HG03159 (cell line): ENCODE data around the gene HDAC8.
"Not testable (repeated sequence)": the region's sequence is repeated elsewhere in the genome, so short reads cannot be mapped to it uniquely, and the experiment has no call there.

Experiments
- ATAC-seq: cut with Tn5 transposase; IDR thresholded peaks from one replicate; pipeline ENCODE4 v1.9.1; 2021; ENCODE audit warnings: mild to moderate bottlenecking, moderate library complexity; ENCODE audit not compliant: unreplicated experiment

Gene HDAC8

DNA sequence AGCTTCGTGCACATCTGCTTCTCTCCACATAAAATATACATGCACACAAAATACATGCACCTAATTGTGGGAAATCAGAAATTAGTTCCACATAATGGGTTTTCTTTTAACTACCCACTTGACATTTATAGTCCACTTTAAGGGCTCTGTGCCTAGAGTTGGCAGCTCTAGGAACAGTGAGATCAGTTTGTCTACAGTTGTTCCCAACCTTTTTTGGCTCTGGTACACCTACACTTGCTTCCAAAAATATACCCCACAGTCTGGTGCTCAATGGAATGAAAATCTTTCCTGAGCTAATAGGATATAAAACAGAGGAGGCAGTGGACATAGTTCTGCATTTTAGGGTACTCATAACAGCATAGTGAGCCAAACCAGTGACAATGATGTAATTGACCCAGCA, 36.1 kb downstream of the HDAC8 start:
- no peak for ATAC-seq

DNA sequence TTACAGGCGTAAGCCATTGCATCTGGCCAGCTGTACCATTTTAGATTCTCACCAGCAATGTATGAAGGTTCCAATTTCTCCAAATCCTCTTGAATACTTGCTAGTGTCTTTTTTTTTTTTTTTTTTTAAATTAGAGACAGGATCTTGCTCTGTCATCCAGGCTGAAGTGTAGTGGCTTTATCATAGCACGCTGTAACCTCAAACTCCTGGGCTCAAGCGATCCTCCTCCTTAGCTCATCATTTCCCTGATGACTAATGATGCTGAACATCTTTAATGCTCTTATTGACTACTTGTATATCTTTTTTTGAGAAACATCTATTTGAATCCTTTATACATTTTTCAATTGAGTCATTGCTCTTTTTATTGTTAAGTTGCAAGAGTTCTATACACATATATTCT, 40.3 kb downstream of the HDAC8 start:
- ATAC-seq = no peak

DNA sequence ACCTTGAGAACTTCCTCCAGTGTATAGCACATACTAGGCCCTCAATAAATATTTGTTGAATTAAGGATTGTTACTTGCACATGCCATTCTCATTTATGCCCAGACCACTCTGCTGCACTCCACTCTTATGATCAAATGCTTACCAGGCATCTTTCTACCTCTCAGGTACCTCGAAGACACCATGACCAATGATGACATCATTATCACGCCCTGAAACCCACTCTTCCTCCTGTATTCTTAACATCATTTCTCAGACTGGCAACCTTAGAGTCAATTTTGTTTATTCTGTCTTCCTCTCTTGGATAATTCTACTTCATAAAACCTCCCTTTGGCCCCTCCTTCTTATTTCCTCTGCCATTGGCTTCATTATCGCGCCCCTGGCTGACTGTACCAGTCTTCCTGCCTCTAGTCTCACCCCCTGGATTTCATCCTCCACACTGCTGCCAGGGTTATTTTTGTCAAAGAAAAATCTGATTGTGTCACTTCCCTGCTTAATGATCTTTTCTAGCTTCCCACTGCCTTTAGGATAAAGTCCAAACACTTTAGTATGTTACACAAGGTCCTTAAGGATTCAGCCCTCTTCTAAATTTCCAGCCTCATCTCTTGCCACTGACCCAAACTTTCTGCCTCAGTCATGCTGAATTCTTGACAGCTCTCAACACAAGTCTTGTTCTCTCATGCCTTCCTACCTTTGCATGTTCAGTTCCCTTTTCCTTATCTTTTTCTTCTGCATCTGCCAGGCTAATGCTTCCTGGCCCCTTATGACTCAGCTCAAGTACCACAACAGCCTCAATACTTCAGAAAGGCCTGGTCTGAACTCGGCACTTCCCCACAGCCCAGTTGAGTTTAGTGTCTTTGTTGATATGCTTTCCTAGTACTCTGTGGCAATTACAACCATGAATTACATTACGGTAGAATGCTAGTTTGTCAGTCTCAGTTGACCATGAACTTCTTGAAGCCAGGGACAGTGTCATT, 45.8 kb downstream of the HDAC8 start:
- ATAC-seq = no peak

DNA sequence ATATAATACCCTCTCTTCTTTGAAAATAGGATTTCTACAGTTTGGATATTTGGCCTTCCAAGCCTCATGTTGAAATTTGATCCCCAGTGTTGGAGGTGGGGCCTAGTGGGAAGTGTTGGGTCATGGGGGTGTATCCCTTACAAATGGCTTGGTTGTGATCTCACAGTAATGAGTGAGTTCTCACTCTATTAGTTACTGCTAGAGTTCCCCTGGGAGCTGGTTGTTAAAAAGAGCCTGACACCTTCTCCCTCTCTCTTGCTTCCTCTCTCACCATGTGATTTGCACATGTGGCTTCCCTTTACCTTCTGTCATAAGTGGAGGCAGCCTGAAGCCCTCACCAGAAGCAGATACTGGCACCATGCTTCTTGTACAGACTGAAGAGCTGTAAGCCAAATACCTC, 73.9 kb downstream of the HDAC8 start:
- no peak for ATAC-seq

DNA sequence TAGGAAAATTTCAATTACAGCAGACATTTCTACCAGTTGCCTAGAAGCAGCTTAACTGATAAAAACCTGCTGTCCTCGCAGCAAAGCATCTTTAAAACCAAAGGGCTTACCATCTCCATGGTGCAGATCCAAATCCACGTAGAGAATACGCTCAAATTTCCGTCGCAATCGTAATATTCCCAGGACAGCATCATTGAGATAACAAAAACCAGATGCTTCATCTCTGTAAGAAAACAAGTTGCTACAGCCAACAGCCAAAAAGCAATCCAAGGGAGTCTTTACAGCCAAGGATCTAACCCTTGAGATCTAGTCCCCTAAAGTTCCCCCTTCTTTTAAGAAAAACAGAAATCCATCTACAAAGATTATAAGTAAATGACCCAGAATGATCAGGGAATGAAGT, 77.6 kb downstream of the HDAC8 start:
- no peak for ATAC-seq

DNA sequence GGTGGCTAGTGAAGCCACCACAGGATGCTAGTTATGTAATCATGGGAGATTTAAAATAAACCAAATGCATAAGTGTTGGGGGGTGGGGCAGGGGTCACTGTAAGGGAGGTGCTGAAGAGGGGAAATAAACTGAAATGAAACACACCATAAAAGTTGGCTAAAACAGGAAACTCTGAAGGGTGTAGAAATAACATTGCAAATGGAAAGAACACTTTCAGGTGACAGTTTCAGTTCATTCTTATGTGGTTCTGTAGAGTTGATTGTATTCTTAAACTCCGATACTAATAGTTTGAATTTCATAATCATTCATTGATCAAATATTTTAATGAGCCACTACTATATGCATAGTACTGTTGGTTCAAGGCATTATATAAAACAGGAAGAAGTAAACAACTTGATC, 80.1 kb downstream of the HDAC8 start:
- peak; percentile 94 for ATAC-seq

DNA sequence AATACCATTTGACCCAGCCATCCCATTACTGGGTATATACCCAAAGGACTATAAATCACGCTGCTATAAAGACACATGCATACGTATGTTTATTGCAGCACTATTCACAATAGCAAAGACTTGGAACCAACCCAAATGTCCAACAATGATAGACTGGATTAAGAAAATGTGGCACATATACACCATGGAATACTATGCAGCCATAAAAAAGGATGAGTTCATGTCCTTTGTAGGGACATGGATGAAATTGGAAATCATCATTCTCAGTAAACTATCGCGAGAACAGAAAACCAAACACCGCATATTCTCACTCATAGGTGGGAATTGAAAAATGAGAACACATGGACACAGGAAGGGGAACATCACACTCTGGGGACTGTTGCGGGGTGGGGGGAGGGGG, 82.4 kb downstream of the HDAC8 start:
- not testable (repeated sequence) for ATAC-seq

DNA sequence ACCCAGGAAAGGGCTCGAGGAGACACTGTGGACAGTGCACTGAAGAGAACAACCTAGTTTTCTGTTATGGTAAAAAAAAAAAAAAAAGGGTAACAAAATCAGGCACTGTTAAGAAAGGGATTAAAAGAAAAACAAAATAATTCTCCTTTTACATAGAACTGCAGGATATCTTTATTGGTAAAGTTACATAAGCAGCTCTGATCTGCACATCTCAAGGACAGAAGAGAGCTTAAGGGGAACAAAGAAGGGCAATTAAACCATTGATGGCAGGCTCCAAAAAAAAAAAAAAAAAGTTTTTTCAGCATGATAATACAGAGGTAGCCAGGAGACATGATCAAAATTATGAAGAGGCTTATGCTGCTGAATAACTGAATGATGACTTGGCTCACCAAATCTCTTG, 85.0 kb downstream of the HDAC8 start:
- ATAC-seq = no peak

DNA sequence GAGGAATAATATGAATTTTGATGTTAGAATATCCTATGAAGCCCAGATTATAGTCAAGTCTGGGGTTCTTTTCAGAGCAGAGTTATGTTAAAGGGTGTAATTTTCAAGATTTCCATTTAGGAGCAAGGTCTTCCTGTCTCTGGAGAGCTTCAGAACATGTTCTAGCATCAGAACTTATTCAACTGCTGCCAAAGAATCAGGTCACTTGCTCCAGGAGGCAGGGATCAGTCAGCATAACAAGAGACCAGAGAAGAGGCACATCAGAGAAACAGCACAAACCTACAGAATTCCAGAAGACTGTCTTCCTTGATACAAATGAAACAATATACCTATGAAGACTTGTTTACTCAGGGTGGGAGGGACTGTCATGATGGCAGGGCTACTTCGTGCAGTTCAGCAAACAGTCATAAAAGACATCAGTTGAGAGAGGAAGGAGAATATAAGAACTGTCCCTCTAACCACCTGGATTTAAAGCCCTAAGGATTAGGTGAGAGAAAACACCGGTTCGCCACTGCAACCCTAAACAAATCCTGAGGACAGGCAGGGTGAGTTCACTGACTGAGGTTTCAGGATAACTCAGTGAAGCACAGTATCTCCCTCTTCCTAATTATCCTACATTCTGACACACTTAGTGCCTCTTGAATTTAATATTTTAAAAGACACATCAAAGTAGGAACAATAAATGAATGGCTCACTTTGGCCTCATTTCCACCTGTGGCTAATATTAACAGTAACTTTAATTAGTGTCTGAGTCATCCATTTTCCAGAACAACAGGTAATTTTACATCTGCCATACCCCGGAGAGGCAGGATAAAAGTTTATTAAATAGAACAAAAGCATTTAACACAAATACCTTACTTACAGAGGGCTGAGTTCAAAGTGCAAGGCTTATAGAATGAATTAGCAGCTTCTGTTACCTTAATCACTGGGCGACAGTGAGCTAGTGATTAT, 93.0 kb downstream of the HDAC8 start:
- ATAC-seq = no peak

DNA sequence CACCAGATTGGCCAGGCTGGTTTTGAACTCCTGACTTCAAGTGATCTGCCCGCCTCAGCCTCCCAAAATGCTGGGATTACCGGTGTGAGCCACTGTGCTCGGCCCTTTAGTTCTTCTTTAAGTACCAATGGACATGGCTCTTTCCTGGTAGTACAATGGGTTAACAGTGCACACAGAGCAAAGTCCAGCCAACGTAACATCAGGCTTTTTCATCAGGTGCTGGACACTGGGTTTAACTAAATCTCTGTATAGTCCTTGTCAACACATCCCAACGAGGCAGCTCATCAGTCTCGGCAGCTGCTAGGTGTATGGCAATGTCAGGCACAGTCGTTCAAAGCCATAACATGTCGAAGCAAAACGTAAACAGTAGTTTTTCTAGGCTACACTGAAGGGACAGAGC, 93.8 kb downstream of the HDAC8 start:
- no peak for ATAC-seq

DNA sequence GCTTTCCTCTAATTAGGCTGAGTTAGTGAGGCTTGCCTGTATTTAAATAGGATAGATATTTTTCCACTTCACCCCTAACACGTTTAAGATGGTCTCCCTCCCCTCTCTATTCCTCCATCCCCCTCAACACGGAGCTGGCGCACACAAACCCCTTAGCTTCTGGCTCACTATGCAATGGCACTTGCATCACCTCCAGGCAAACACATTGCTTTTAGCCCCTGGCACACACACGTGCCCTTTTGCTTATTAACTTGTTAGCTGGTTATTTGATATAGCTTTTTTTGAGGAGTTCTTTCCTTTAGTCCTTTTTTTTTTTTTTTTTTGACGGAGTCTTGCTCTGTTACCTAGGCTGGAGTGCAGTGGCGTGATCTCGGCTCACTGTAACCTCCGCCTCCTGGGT, 94.3 kb downstream of the HDAC8 start:
- ATAC-seq = no peak

DNA sequence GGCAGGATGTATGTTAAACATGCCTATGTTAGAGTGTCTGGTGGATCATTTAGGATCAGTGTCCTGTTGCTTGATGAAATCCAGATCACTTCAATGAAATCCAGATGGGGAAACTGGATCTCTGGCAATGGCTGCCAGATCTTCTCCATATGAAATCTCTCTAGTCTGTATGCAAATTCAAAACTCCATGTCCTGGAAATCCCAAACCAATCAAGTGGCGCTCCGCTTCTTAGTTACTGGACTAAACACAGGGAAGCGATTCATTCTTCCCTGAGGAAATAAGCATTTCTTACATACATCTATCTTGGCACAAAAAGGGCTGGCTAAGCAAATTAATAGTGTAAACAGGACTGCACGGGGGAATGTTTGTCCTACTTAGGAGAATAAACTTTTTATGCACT, 94.9 kb downstream of the HDAC8 start:
- ATAC-seq = no peak

DNA sequence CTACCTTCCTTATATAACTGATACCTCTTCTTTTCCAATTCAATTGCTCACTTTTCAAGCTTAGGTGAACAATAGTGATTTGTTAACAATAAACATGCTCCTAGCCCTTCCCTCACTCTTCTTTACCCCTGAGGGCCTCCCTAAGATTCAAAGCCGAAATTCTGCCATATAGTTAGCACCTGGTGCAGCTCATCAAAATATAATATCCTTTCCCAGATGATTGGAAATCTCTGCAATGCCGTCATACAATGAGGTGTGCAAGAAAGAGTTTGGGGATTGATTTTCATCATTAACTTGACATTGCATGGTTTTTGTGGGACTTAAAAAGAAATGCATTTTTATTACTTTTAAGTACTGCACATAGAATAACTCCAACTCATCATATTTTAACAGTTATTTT, 95.3 kb downstream of the HDAC8 start:
- no peak for ATAC-seq

DNA sequence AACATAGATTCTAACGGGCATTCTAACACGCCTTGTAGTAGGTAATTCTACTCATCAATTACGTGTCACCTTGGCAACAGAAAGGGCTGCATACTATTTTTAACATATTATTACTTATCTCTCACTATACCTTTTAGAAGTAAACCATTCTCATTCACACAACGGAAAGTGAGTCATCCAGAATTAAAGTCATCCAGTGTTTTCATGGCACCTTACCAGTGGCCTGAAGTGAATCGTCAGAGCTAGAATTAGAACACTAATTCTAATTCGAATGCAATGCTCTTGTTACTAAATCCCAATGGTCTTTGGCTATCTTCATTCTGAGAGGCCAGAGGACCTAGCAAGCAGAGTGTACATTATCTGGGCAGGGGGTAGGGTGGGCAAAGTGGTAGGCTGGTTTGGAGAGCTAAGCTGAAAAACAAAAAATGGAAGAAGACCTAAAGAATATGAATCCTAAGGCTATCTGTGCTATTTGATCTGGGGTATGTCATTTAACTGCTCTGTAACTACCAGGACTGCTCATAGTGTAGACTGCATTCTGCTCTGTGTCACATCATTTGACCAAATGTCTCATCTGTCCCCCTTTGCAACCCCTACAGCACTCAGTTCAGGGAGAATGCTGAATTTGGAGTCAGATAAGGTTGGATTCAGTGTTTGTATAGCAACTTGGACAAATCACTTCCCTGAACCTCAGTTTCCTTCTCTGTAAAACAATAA, 96.5 kb downstream of the HDAC8 start:
- ATAC-seq = no peak

DNA sequence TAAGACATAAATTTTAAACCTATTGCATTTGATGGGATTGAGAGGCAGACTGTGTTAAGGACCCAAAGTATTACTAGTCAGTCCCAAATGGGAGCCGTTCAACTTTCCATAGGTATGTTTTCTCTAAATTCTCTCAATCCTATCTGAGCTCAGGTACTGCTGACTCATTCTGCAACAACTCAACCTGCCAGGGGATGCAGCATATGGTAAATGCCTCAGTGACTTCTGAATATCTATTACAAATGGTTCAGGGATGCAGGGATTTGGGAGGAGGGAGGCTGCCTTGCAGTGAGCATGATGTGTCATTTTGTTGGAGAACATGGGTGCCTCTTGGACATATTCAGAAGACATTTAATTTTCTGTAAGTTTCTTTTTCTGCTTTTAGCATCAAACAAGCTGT, 97.3 kb downstream of the HDAC8 start:
- no peak for ATAC-seq

DNA sequence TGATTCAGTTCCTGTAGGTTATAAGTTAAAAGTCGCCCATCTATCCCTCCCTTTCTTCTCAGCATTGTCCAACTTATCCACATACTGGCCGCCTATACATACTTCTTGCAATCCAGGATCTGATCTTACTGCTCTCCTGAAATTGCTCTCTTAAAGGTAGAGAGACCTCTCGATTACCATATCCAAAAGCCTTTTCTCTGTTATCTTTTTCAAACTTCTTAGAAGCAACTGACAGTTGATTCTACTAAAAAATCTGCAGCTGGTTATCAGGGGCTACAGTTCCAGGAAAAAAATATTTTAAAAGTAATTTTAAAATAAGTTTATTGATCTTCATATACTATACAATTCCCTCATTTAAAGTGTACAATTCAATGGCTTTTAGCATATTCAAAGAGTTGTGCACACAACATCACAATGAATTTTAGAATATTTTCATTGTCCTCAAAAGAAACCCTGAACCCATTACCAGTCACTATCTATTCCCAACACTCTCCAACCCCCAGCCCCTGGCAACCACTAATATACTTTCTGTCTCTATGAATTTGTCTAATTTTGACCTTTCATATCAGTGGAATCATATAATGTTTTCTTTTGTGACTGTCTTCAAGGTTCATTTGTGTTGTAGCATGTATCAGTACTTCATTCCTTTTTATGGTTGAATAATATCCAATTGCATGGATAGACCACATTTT, 102.0 kb downstream of the HDAC8 start:
- no peak for ATAC-seq

DNA sequence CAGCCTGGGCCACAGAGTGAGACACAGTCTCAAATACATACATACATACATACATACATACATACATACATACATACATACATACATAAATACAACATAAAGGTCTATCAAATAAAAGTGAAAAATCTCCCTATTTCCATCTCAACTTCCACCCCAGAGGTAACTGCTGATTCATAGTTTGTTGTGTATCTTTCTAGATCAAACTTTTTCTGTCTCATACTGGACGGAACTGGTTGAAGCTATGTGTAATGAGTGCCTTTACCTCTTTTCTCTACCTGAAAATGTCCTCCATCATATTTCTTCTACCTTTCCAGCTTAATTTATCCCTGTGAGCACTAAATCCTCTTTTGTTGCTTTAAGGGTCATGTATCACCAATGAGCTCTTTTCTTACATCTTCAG, 102.5 kb downstream of the HDAC8 start:
- ATAC-seq = no peak

DNA sequence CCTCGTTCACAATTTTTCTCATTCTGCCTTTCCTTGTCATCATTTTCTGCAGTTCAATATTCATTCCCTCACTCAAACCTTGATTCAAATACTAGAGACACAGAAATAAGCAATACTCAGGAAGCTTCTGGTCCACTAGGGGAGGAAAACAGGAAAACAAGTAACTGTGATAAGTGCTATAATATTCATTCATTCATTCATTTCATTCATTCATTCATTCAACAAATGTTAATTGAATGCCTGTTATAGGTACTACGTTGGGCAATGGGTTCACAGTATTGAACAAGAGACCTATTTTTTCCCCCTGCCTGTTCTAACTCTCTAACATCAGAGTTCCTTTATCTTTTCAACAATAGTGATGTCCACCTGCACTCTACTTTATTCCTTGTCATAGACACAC, 104.0 kb downstream of the HDAC8 start:
- ATAC-seq = no peak

DNA sequence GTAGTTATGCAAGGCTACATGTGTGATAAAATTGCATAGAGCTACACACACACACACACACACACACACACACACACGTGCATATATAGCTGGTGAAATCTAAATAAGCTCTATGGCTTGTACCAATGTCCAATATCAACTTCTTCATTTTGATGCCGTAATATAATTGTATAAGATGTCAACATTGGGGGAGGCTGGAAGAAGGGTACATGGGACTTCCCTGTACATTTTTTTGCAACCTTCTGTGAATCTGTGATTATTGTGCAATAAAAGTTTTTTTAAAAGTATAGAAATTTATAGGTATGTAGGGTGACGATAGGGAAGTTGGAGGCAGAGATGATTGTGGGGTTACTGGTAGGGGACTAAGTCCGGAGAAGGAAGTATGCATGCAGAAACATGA, 105.5 kb downstream of the HDAC8 start:
- no peak for ATAC-seq

DNA sequence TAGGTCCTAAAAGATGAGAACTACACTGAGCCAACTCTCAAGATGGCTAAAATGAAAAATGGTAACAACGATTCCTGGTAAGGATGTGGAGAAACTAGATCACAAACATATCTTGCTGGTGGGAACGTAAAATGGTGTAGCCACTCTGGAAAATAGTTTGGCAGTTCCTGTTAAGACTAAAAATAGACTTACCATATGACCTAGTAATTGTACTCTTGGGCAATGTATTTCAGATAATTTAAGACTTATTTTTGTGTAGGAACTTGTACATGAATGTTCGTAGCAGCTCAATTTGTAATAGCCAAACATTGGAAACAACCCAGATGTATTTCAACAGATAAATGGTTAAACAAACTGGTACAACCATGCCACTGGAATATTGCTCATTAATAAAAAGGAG, 106.2 kb downstream of the HDAC8 start:
- ATAC-seq = no peak

DNA sequence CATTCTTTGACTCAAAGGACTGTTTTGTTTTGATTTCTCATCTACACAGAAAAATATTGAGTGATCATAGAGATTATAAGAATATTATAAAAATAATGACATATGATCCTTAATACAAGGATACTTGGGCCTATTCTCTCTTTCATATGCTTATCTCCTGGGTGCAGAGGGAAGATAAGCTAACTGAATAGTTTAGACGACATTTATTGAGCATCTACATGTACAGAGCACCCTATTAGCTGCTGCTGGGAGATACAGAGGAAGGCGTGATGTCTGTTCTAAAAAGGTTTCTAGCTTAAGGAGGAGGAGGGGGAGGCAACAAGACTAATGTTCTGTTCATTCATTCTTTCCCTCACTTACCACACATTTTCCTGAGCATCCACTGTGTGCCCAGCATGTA, 106.8 kb downstream of the HDAC8 start:
- ATAC-seq = no peak
